HT-29 (cell line): ENCODE measurements around the gene CBLC. TPM values are rescaled to one million over a fixed set of nuclear protein-coding genes. Genes with fewer than 3 reads are reported as not detected.
A peak's percentile ranks its signal among the peaks of the same experiment; 100 is the strongest.
"Not testable (repeated sequence)": the region's sequence is repeated elsewhere in the genome, so short reads cannot be mapped to it uniquely, and the experiment has no call there.

Experiments used
- DNase-seq: peaks from one replicate; pipeline ENCODE4 v3.0.0-alpha.2; 2015; ENCODE audit warnings: low spot score
- total RNA-seq: library from RNA; depleted of rRNA; stranded (reverse); fragments of >200 nt; shearing (Covaris generic); gene quantifications from 2 replicates; pipeline ENCODE4 v1.2.3, GENCODE V29; 2014

The CBLC gene
- total RNA-seq, 1 experiment from 2014 or later = 93.2 TPM

- DNase-seq = no peak
These were observed 40.9 kb downstream of the CBLC start for GRCh38 chr19:44818466-44819031.

- no peak for DNase-seq
These were observed 41.6 kb downstream of the CBLC start for GRCh38 chr19:44819246-44819832.

- DNase-seq = no peak
These were observed 43.2 kb downstream of the CBLC start for GRCh38 chr19:44820648-44821609.

GRCh38 chr19:44822177-44822576, 44.5 kb downstream of the CBLC start:
- no peak for DNase-seq

- DNase-seq = no peak
These were observed 45.1 kb downstream of the CBLC start for GRCh38 chr19:44822670-44823372.

GRCh38 chr19:44823373-44823698, 45.6 kb downstream of the CBLC start:
- DNase-seq = no peak

- DNase-seq = no peak
These were observed 47.1 kb downstream of the CBLC start for GRCh38 chr19:44824761-44825160.

- not testable (repeated sequence) for DNase-seq
These were observed 55.2 kb downstream of the CBLC start for GRCh38 chr19:44832875-44833274.

GRCh38 chr19:44834399-44834798, 56.7 kb downstream of the CBLC start:
- DNase-seq = not testable (repeated sequence)

GRCh38 chr19:44839276-44839675, 61.6 kb downstream of the CBLC start:
- DNase-seq = no peak

- DNase-seq = no peak
These were observed 63.1 kb downstream of the CBLC start for GRCh38 chr19:44840811-44841210.

GRCh38 chr19:44841231-44841630, 63.5 kb downstream of the CBLC start:
- DNase-seq = no peak

GRCh38 chr19:44845286-44845611, 67.6 kb downstream of the CBLC start:
- DNase-seq = no peak

- DNase-seq = peak; percentile 100
These were observed 68.1 kb downstream of the CBLC start, which contains the start of gene NECTIN2 for GRCh38 chr19:44845612-44846454. TSS of gene NECTIN2 (plus strand) at chr19:44846297. CDS start at chr19:44846526, 229 bp downstream.

GRCh38 chr19:44846455-44847143, 68.9 kb downstream of the CBLC start:
- DNase-seq = peak; percentile 71

GRCh38 chr19:44847144-44848035, 69.7 kb downstream of the CBLC start:
- DNase-seq = peak; percentile 96

- no peak for DNase-seq
These were observed 70.5 kb downstream of the CBLC start for GRCh38 chr19:44848036-44848811.

GRCh38 chr19:44848812-44849447, 71.2 kb downstream of the CBLC start:
- no peak for DNase-seq
